Measurements from ENCODE around the gene AFG1L. TPM values are rescaled to one million over a fixed set of nuclear protein-coding genes. Genes with fewer than 3 reads are reported as not detected.

The AFG1L gene
- total and polyA plus RNA-seq, 2 experiments from 2014 or later = 4.1 to 8.7 TPM

DNA sequence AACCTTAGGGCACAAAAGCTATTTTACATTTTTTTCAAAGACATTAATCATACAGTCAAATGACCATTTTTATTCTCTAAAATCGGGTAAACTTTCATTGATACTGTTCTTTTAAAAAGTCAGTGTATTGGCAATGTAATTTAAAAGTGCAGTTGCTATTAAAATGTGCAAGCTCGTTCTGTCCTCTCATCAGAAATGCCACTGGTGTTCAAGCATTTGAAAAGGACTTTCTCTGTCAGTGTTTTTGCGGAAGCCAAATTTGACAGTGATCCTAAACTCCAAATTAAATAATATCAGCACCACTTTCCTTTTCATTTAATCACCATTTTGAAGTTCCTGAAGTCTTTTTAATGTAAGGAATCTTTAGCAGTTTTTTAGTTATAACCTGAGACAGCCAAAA is 69.6 kb downstream of the AFG1L start:
- Histone ChIP-seq H3K4me2 (no peak overlapping the region), H2AFZ (no peak overlapping the region), H3K4me1 (ENCODE audit: insufficient read depth) (0 out of 2 replicates have a peak, but pooled peaks cover 4% of the 10 kb centered on the region), H3F3A (replicated peaks; ENCODE audit: low read depth) (no peaks in the 10 kb centered on the region), H3K4me3 (no peak overlapping the region), H4K20me1 (replicated peaks; ENCODE audit: insufficient read depth) (no peaks in the 10 kb centered on the region), H3K27me3 (ENCODE audit: insufficient read depth) (no peaks in the 10 kb centered on the region), H3K79me2 (replicated peaks; ENCODE audit: insufficient read depth) (no peaks in the 10 kb centered on the region), H3K9me2 (ENCODE audit: insufficient read depth) (no peaks in the 10 kb centered on the region), H3K27ac (ENCODE audit: low read depth) (no peak overlapping the region), H3K36me3 (ENCODE audit: insufficient read depth) (no peaks in the 10 kb centered on the region)
- no peaks in the 10 kb centered on the region for H3K27me3 Mint-ChIP-seq (ENCODE audit: insufficient read depth, low read depth, poor library complexity)
- no peak for TF ChIP-seq EZH2phosphoT487 (IDR thresholded peaks at IDR 0.05; ENCODE audit: unreplicated experiment)
- TF ChIP-seq, protein P1, sequence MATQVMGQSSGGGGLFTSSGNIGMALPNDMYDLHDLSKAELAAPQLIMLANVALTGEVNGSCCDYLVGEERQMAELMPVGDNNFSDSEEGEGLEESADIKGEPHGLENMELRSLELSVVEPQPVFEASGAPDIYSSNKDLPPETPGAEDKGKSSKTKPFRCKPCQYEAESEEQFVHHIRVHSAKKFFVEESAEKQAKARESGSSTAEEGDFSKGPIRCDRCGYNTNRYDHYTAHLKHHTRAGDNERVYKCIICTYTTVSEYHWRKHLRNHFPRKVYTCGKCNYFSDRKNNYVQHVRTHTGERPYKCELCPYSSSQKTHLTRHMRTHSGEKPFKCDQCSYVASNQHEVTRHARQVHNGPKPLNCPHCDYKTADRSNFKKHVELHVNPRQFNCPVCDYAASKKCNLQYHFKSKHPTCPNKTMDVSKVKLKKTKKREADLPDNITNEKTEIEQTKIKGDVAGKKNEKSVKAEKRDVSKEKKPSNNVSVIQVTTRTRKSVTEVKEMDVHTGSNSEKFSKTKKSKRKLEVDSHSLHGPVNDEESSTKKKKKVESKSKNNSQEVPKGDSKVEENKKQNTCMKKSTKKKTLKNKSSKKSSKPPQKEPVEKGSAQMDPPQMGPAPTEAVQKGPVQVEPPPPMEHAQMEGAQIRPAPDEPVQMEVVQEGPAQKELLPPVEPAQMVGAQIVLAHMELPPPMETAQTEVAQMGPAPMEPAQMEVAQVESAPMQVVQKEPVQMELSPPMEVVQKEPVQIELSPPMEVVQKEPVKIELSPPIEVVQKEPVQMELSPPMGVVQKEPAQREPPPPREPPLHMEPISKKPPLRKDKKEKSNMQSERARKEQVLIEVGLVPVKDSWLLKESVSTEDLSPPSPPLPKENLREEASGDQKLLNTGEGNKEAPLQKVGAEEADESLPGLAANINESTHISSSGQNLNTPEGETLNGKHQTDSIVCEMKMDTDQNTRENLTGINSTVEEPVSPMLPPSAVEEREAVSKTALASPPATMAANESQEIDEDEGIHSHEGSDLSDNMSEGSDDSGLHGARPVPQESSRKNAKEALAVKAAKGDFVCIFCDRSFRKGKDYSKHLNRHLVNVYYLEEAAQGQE (IDR thresholded peaks at IDR 0.05; ENCODE audit: unreplicated experiment) = no peak
- TF ChIP-seq POLR2AphosphoS5 (IDR thresholded peaks at IDR 0.05; ENCODE audit: low read depth) = no peak
- TF ChIP-seq NANOG (IDR thresholded peaks at IDR 0.05; ENCODE audit: borderline replicate concordance) = no peak
- TF ChIP-seq, protein P2, sequence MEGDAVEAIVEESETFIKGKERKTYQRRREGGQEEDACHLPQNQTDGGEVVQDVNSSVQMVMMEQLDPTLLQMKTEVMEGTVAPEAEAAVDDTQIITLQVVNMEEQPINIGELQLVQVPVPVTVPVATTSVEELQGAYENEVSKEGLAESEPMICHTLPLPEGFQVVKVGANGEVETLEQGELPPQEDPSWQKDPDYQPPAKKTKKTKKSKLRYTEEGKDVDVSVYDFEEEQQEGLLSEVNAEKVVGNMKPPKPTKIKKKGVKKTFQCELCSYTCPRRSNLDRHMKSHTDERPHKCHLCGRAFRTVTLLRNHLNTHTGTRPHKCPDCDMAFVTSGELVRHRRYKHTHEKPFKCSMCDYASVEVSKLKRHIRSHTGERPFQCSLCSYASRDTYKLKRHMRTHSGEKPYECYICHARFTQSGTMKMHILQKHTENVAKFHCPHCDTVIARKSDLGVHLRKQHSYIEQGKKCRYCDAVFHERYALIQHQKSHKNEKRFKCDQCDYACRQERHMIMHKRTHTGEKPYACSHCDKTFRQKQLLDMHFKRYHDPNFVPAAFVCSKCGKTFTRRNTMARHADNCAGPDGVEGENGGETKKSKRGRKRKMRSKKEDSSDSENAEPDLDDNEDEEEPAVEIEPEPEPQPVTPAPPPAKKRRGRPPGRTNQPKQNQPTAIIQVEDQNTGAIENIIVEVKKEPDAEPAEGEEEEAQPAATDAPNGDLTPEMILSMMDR (conservative IDR thresholded peaks at IDR 0.05; ENCODE audit: low read depth in 2 of 2) = no peak
- no peak for TF ChIP-seq CREB1 (CRISPR knock-in tag; IDR thresholded peaks at IDR 0.05; ENCODE audit: low read depth)
- TF ChIP-seq, protein P3, sequence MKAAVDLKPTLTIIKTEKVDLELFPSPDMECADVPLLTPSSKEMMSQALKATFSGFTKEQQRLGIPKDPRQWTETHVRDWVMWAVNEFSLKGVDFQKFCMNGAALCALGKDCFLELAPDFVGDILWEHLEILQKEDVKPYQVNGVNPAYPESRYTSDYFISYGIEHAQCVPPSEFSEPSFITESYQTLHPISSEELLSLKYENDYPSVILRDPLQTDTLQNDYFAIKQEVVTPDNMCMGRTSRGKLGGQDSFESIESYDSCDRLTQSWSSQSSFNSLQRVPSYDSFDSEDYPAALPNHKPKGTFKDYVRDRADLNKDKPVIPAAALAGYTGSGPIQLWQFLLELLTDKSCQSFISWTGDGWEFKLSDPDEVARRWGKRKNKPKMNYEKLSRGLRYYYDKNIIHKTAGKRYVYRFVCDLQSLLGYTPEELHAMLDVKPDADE (IDR thresholded peaks at IDR 0.05) = no peak
- H3K27ac Mint-ChIP-seq = no peak overlapping the region
- no peak for ATAC-seq
- no peak overlapping the region for H3K4me3 Mint-ChIP-seq
- no peaks in the 10 kb centered on the region for H3K9me3 Mint-ChIP-seq
- H3K36me3 Mint-ChIP-seq (ENCODE audit: low read depth) = no peaks in the 10 kb centered on the region
- peaks cover 10% of the 10 kb centered on the region; the same call in 2 of the 3 replicates for H3K4me1 Mint-ChIP-seq
- no peak for DNase-seq (ENCODE audit: low spot score)

DNA sequence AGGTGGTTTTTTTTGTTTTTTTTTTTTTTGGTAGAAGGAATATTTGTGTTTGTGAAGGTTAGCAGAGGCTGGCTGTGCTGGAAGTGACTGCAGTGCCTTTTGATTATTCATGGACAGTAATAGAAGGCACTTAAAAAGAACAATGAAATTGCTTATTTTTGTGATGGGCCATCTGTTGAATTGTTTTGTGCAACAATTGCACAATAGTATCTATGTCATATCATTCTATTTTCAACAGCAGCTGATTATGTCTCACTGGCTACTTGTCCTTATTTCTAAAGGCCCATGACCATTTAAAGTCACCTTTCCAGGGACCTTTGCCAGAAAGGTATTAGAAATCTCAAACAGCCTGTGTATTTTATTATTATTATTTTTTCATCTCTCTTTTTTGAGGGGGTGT is 70.6 kb downstream of the AFG1L start:
- Histone ChIP-seq H3F3A (replicated peaks; ENCODE audit: low read depth) (no peaks in the 10 kb centered on the region), H4K20me1 (replicated peaks; ENCODE audit: insufficient read depth) (no peaks in the 10 kb centered on the region), H3K4me2 (no peak overlapping the region), H3K36me3 (ENCODE audit: insufficient read depth) (no peaks in the 10 kb centered on the region), H3K27me3 (ENCODE audit: insufficient read depth) (no peaks in the 10 kb centered on the region), H3K27ac (ENCODE audit: low read depth) (no peak overlapping the region), H3K4me1 (ENCODE audit: insufficient read depth) (0 out of 2 replicates have a peak, but pooled peaks cover 4% of the 10 kb centered on the region), H3K4me3 (no peak overlapping the region), H3K9me2 (ENCODE audit: insufficient read depth) (no peaks in the 10 kb centered on the region), H3K79me2 (replicated peaks; ENCODE audit: insufficient read depth) (no peaks in the 10 kb centered on the region), H2AFZ (no peak overlapping the region)
- Mint-ChIP-seq H3K27ac (no peak overlapping the region), H3K27me3 (ENCODE audit: insufficient read depth, low read depth, poor library complexity) (no peaks in the 10 kb centered on the region), H3K4me1 (peaks cover 10% of the 10 kb centered on the region; the same call in 2 of the 3 replicates), H3K36me3 (ENCODE audit: low read depth) (no peaks in the 10 kb centered on the region), H3K9me3 (no peaks in the 10 kb centered on the region), H3K4me3 (no peak overlapping the region)
- ATAC-seq (no peak), DNase-seq (ENCODE audit: low spot score) (no peak)
- TF ChIP-seq, protein P4, sequence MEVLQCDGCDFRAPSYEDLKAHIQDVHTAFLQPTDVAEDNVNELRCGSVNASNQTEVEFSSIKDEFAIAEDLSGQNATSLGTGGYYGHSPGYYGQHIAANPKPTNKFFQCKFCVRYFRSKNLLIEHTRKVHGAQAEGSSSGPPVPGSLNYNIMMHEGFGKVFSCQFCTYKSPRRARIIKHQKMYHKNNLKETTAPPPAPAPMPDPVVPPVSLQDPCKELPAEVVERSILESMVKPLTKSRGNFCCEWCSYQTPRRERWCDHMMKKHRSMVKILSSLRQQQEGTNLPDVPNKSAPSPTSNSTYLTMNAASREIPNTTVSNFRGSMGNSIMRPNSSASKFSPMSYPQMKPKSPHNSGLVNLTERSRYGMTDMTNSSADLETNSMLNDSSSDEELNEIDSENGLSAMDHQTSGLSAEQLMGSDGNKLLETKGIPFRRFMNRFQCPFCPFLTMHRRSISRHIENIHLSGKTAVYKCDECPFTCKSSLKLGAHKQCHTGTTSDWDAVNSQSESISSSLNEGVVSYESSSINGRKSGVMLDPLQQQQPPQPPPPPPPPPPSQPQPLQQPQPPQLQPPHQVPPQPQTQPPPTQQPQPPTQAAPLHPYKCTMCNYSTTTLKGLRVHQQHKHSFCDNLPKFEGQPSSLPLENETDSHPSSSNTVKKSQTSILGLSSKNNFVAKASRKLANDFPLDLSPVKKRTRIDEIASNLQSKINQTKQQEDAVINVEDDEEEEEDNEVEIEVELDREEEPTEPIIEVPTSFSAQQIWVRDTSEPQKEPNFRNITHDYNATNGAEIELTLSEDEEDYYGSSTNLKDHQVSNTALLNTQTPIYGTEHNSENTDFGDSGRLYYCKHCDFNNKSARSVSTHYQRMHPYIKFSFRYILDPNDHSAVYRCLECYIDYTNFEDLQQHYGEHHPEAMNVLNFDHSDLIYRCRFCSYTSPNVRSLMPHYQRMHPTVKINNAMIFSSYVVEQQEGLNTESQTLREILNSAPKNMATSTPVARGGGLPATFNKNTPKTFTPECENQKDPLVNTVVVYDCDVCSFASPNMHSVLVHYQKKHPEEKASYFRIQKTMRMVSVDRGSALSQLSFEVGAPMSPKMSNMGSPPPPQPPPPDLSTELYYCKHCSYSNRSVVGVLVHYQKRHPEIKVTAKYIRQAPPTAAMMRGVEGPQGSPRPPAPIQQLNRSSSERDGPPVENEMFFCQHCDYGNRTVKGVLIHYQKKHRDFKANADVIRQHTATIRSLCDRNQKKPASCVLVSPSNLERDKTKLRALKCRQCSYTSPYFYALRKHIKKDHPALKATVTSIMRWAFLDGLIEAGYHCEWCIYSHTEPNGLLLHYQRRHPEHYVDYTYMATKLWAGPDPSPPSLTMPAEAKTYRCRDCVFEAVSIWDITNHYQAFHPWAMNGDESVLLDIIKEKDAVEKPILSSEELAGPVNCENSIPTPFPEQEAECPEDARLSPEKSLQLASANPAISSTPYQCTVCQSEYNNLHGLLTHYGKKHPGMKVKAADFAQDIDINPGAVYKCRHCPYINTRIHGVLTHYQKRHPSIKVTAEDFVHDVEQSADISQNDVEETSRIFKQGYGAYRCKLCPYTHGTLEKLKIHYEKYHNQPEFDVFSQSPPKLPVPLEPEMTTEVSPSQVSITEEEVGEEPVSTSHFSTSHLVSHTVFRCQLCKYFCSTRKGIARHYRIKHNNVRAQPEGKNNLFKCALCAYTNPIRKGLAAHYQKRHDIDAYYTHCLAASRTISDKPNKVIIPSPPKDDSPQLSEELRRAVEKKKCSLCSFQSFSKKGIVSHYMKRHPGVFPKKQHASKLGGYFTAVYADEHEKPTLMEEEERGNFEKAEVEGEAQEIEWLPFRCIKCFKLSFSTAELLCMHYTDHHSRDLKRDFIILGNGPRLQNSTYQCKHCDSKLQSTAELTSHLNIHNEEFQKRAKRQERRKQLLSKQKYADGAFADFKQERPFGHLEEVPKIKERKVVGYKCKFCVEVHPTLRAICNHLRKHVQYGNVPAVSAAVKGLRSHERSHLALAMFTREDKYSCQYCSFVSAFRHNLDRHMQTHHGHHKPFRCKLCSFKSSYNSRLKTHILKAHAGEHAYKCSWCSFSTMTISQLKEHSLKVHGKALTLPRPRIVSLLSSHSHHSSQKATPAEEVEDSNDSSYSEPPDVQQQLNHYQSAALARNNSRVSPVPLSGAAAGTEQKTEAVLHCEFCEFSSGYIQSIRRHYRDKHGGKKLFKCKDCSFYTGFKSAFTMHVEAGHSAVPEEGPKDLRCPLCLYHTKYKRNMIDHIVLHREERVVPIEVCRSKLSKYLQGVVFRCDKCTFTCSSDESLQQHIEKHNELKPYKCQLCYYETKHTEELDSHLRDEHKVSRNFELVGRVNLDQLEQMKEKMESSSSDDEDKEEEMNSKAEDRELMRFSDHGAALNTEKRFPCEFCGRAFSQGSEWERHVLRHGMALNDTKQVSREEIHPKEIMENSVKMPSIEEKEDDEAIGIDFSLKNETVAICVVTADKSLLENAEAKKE (CRISPR knock-in tag; IDR thresholded peaks at IDR 0.05) = no peak

All from GM23338 (cell line).